H9 (cell line): ENCODE measurements around the gene ITGA8. TPM values are rescaled to one million over a fixed set of nuclear protein-coding genes. Genes with fewer than 3 reads are reported as not detected.

Experiments used
- DNase-seq: peaks from one replicate; pipeline ENCODE4 v3.0.0-alpha.2; 2017
- H2AFZ ChIP-seq: one replicate; pipeline ENCODE4 v1.6.1; 2013; ENCODE audit warnings: mild to moderate bottlenecking, low read length, control low read depth, moderate library complexity
- H2AK5ac ChIP-seq: 2 replicates; pipeline ENCODE4 v1.6.1; 2013; ENCODE audit warnings: low read length, control low read depth, mixed read lengths; ENCODE audit not compliant: insufficient read length
- H2BK120ac ChIP-seq: one replicate; pipeline ENCODE4 v1.6.1; 2013; ENCODE audit warnings: low read depth, mild to moderate bottlenecking, low read length, control low read depth, inconsistent platforms; ENCODE audit not compliant: poor library complexity, severe bottlenecking
- H2BK12ac ChIP-seq: 2 replicates; pipeline ENCODE4 v1.6.1; 2013; ENCODE audit warnings: low read length, control low read depth, mixed read lengths, low read depth; ENCODE audit not compliant: insufficient read length
- H2BK15ac ChIP-seq: 2 replicates; pipeline ENCODE4 v1.6.1; 2013; ENCODE audit warnings: low read depth, low read length, control low read depth
- H2BK20ac ChIP-seq: one replicate; pipeline ENCODE4 v1.6.1; 2013; ENCODE audit warnings: low read depth, mild to moderate bottlenecking, low read length, control low read depth, inconsistent platforms; ENCODE audit not compliant: poor library complexity, severe bottlenecking
- H2BK5ac ChIP-seq: 2 replicates; pipeline ENCODE4 v1.6.1; 2013; ENCODE audit warnings: low read length, control low read depth, mixed read lengths; ENCODE audit not compliant: insufficient read length
- H3K14ac ChIP-seq: 2 replicates; pipeline ENCODE4 v1.6.1; 2013; ENCODE audit warnings: low read length, control low read depth; ENCODE audit not compliant: insufficient read depth
- H3K18ac ChIP-seq: 2 replicates; pipeline ENCODE4 v1.6.1; 2013; ENCODE audit warnings: low read depth, mild to moderate bottlenecking, mixed read lengths, low read length, control low read depth; ENCODE audit not compliant: insufficient read length
- H3K23ac ChIP-seq: 2 replicates; pipeline ENCODE4 v1.6.1; 2013; ENCODE audit warnings: low read length, control low read depth, mixed read lengths, low read depth; ENCODE audit not compliant: insufficient read length
- H3K23me2 ChIP-seq: 2 replicates; pipeline ENCODE4 v1.6.1; 2013; ENCODE audit warnings: low read depth, mild to moderate bottlenecking, mixed read lengths, low read length, control low read depth; ENCODE audit not compliant: insufficient read length, poor library complexity, severe bottlenecking
- H3K27ac ChIP-seq: 2 replicates; pipeline ENCODE4 v1.5.1; 2013; ENCODE audit warnings: low read length, control low read depth, mixed read lengths, low read depth; ENCODE audit not compliant: insufficient read length
- H3K27me3 ChIP-seq: 2 replicates; pipeline ENCODE4 v1.6.1; 2013; ENCODE audit warnings: low read length, control low read depth, inconsistent platforms; ENCODE audit not compliant: insufficient read depth
- H3K4ac ChIP-seq: 2 replicates; pipeline ENCODE4 v1.6.1; 2013; ENCODE audit warnings: low read depth, mild to moderate bottlenecking, control low read depth, inconsistent platforms, low read length, moderate library complexity
- H3K4me1 ChIP-seq: 2 replicates; pipeline ENCODE4 v1.6.1; 2013; ENCODE audit warnings: low read length, control low read depth, inconsistent platforms; ENCODE audit not compliant: insufficient read depth
- H3K4me2 ChIP-seq: 2 replicates; pipeline ENCODE4 v1.6.1; 2013; ENCODE audit warnings: low read length, control low read depth, mixed read lengths; ENCODE audit not compliant: insufficient read length, insufficient read depth
- H3K56ac ChIP-seq: 2 replicates; pipeline ENCODE4 v1.6.1; 2013; ENCODE audit warnings: low read depth, mild to moderate bottlenecking, mixed read lengths, low read length, control low read depth; ENCODE audit not compliant: insufficient read length
- H3K79me1 ChIP-seq: 2 replicates; pipeline ENCODE4 v1.6.1; 2013; ENCODE audit warnings: low read depth, mild to moderate bottlenecking, moderate library complexity, low read length, control low read depth, inconsistent platforms; ENCODE audit not compliant: insufficient read depth, poor library complexity, severe bottlenecking
- H3K79me2 ChIP-seq: 2 replicates; pipeline ENCODE4 v1.6.1; 2013; ENCODE audit warnings: low read length, control low read depth, inconsistent platforms; ENCODE audit not compliant: insufficient read depth
- H3K9ac ChIP-seq: 2 replicates; pipeline ENCODE4 v1.6.1; 2013; ENCODE audit warnings: low read length, control low read depth, mixed read lengths; ENCODE audit not compliant: insufficient read length; ENCODE audit errors: extremely low read depth
- H3K9me3 ChIP-seq: one replicate; pipeline ENCODE4 v1.6.1; 2013; ENCODE audit warnings: low read depth, low read length, inconsistent platforms; ENCODE audit not compliant: control insufficient read depth
- H3T11ph ChIP-seq: one replicate; pipeline ENCODE4 v1.6.1; 2013; ENCODE audit warnings: mild to moderate bottlenecking, low read length, control low read depth, inconsistent platforms
- H4K20me1 ChIP-seq: one replicate; pipeline ENCODE4 v1.6.1; 2013; ENCODE audit not compliant: control insufficient read depth, insufficient read length, insufficient read depth
- H4K5ac ChIP-seq: 2 replicates; pipeline ENCODE4 v1.6.1; 2013; ENCODE audit warnings: low read depth, mild to moderate bottlenecking, mixed read lengths, low read length, control low read depth; ENCODE audit not compliant: insufficient read length
- H4K8ac ChIP-seq: replicated peaks from 2 replicates; pipeline ENCODE4 v1.6.1; 2013; ENCODE audit warnings: low read length, control low read depth, mixed read lengths, low read depth; ENCODE audit not compliant: insufficient read length
- H4K91ac ChIP-seq: 2 replicates; pipeline ENCODE4 v1.6.1; 2013; ENCODE audit warnings: low read depth, mild to moderate bottlenecking, moderate library complexity, mixed read lengths, low read length, control low read depth; ENCODE audit not compliant: insufficient read length
- H3K27ac Mint-ChIP-seq, 3 experiments: 2 replicates in 2 of 3; 3 replicates in 1 of 3; pipeline ENCODE4 v1.8.0; 2020 to 2021; ENCODE audit warnings: mixed read lengths in 3 of 3, mild to moderate bottlenecking in 1 of 3, moderate library complexity in 1 of 3
- H3K27me3 Mint-ChIP-seq: 2 replicates; pipeline ENCODE4 v1.8.0; 2021; ENCODE audit warnings: low read depth, mild to moderate bottlenecking, moderate library complexity, mixed read lengths
- H3K36me3 Mint-ChIP-seq, 3 experiments: 2 replicates in 2 of 3; 3 replicates in 1 of 3; pipeline ENCODE4 v1.8.0; 2020 to 2021; ENCODE audit warnings: low read depth in 3 of 3, mixed read lengths in 3 of 3; ENCODE audit not compliant: insufficient read depth in 1 of 3
- H3K4me1 Mint-ChIP-seq, 2 experiments: 2 replicates each; pipeline ENCODE4 v1.8.0; 2020; ENCODE audit warnings: mixed read lengths in 2 of 2
- H3K4me3 Mint-ChIP-seq, 2 experiments: 2 replicates in 1 of 2; 3 replicates in 1 of 2; pipeline ENCODE4 v1.8.0; 2020 to 2021; ENCODE audit warnings: mild to moderate bottlenecking in 2 of 2, mixed read lengths in 2 of 2, moderate library complexity in 1 of 2
- H3K9me3 Mint-ChIP-seq, 2 experiments: 2 replicates in 1 of 2; 3 replicates in 1 of 2; pipeline ENCODE4 v1.8.0; 2020; ENCODE audit warnings: mild to moderate bottlenecking in 2 of 2, mixed read lengths in 2 of 2, moderate library complexity in 1 of 2
- WGBS: extraction: QIAGEN DNeasy Blood & Tissue Kit; methylation state at CpG from one replicate; pipeline ENCODE4 v1.1.7; 2013; ENCODE audit warnings: missing lambda C conversion rate, low lambda C conversion rate, mixed read lengths; ENCODE audit not compliant: insufficient read length; ENCODE audit errors: extremely low coverage; 5-methylcytosine and 5-hydroxymethylcytosine counted together
- total RNA-seq: library from RNA; stranded (reverse); gene quantifications from 2 replicates; pipeline ENCODE4 v1.2.1, GENCODE V29; 2021
- TF ChIP-seq, protein P1 (sequence below): fragments of 200-600 bp; sonication (generic); conservative IDR thresholded peaks from 3 replicates; pipeline ENCODE4 v1.8.0; 2021; ENCODE audit warnings: antibody characterized with exemption, mild to moderate bottlenecking

The ITGA8 gene
- total RNA-seq, 1 experiment from 2014 or later, result not detected

DNA sequence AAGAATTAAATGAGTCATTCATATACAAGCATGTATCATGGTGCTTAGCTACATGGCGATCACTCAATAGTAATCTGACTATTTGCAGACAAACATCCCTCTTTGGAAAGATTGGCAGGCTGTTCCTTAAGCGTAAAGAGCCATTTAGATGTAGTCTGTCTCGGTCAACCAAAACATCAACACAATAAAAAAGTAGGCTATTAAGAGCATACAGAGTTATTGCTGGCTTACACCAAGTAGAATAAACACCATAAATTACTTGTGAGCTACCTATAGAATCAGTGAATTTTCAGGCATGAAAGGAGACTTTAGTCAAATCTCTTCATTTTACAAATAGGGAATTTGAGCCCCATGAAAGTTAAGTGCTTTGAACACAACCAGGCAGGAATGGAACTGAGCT lies 176.9 kb downstream of the ITGA8 start:
- H4K20me1 ChIP-seq, result no peaks in the 10 kb centered on the region
- H3K27ac Mint-ChIP-seq, result no peak overlapping the region
- no peak overlapping the region for H2BK120ac ChIP-seq
- H3K79me1 ChIP-seq, result no peaks in the 10 kb centered on the region
- no peak overlapping the region for H4K8ac ChIP-seq
- no peaks in the 10 kb centered on the region for H3K23me2 ChIP-seq
- no peak overlapping the region for H2AK5ac ChIP-seq
- no peak overlapping the region for H3K14ac ChIP-seq
- WGBS, result no CpG with 5 or more reads among the region's 3 CpGs
- H2BK5ac ChIP-seq, result no peak overlapping the region
- no peak for DNase-seq
- H3K27me3 ChIP-seq, result no peaks in the 10 kb centered on the region
- H3K4me1 Mint-ChIP-seq, result no peaks in the 10 kb centered on the region
- H3K9ac ChIP-seq, result no peak overlapping the region
- H3K18ac ChIP-seq, result no peak overlapping the region
- H3K4ac ChIP-seq, result no peak overlapping the region
- no peak overlapping the region for H3K4me3 Mint-ChIP-seq
- no peak overlapping the region for H2BK20ac ChIP-seq
- no peak overlapping the region for H4K91ac ChIP-seq
- H2BK15ac ChIP-seq, result no peak overlapping the region
- H3K4me1 ChIP-seq, result no peaks in the 10 kb centered on the region
- H2AFZ ChIP-seq, result no peak overlapping the region
- H3K23ac ChIP-seq, result no peak overlapping the region
- H3K27ac ChIP-seq, result no peak overlapping the region
- H3K27me3 Mint-ChIP-seq, result peaks cover 11% of the 10 kb centered on the region
- no peak overlapping the region for H3T11ph ChIP-seq
- H4K5ac ChIP-seq, result no peak overlapping the region
- no peaks in the 10 kb centered on the region for H3K79me2 ChIP-seq
- no peak overlapping the region for H3K4me2 ChIP-seq
- no peaks in the 10 kb centered on the region for H3K9me3 ChIP-seq
- TF ChIP-seq, protein P1, sequence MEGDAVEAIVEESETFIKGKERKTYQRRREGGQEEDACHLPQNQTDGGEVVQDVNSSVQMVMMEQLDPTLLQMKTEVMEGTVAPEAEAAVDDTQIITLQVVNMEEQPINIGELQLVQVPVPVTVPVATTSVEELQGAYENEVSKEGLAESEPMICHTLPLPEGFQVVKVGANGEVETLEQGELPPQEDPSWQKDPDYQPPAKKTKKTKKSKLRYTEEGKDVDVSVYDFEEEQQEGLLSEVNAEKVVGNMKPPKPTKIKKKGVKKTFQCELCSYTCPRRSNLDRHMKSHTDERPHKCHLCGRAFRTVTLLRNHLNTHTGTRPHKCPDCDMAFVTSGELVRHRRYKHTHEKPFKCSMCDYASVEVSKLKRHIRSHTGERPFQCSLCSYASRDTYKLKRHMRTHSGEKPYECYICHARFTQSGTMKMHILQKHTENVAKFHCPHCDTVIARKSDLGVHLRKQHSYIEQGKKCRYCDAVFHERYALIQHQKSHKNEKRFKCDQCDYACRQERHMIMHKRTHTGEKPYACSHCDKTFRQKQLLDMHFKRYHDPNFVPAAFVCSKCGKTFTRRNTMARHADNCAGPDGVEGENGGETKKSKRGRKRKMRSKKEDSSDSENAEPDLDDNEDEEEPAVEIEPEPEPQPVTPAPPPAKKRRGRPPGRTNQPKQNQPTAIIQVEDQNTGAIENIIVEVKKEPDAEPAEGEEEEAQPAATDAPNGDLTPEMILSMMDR, result no peak
- H2BK12ac ChIP-seq, result no peak overlapping the region
- peaks cover 2 to 6% of the 10 kb centered on the region in 2 experiments; a peak in 2 of 5 replicates for H3K9me3 Mint-ChIP-seq
- H3K36me3 Mint-ChIP-seq, result no peaks in the 10 kb centered on the region; a peak in 1 of 7 replicates
- H3K56ac ChIP-seq, result no peak overlapping the region
